ENCODE data around the gene OAS3.

The OAS3 gene

DNA sequence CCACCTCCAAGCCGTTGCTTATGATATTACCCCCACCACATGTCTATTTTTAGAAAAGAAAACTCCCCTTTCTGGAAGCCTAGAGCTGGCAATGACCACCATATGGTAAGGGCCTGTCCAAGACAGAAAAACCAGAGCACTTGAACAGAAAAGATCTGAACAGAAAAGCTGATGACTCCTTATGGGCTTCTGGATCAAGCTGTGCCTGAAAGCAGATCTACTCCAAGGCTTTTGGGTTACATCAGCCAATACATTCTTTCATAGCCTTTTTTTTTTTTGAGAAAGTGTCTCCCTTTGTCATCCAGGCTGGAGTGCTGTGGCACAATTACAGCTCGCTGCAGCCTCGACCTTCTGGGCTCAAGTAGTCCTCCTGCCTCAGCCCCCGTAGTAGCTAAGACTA is 23.3 kb downstream of the OAS3 start:
- DNase-seq (ENCODE audit: low spot score) = no peak

DNA sequence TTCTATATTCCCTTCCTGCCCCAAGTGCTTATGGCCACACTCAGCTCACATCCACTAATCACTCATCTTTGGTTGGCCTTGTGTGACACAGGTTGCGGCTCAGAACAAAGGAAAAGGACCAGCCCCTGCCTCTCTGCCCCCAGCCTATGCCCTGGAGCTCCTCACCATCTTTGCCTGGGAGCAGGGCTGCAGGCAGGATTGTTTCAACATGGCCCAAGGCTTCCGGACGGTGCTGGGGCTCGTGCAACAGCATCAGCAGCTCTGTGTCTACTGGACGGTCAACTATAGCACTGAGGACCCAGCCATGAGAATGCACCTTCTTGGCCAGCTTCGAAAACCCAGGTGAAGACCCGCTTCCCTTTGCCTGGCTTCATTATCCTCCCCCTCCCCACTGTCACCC is 24.3 kb downstream of the OAS3 start:
- no peak for DNase-seq (ENCODE audit: low spot score)

DNA sequence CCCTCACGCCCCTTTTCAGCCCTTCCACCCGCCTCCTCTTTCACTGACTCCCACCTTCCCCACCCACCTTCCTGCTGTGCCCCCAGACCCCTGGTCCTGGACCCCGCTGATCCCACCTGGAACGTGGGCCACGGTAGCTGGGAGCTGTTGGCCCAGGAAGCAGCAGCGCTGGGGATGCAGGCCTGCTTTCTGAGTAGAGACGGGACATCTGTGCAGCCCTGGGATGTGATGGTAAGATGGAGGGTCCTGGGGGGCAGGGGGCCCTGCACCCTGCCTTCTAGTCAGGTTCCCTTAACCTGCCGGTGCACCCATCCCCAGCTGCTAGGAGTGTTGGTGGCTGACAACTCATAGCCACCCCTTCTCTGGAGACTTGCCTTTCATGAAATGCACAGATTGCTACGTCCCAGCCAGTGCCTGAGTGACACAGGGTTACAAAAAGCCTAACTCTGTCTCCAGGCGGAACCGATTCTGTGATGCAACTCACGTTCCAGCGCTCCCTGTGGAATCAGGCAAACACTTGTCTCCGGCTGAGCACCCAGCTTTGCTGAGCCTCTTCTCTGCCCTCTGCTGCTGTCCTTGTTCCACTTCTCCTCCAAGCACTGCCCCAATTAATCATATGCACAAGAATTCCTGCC is 25.1 kb downstream of the OAS3 start:
- no peak for DNase-seq (ENCODE audit: low spot score)

DNA sequence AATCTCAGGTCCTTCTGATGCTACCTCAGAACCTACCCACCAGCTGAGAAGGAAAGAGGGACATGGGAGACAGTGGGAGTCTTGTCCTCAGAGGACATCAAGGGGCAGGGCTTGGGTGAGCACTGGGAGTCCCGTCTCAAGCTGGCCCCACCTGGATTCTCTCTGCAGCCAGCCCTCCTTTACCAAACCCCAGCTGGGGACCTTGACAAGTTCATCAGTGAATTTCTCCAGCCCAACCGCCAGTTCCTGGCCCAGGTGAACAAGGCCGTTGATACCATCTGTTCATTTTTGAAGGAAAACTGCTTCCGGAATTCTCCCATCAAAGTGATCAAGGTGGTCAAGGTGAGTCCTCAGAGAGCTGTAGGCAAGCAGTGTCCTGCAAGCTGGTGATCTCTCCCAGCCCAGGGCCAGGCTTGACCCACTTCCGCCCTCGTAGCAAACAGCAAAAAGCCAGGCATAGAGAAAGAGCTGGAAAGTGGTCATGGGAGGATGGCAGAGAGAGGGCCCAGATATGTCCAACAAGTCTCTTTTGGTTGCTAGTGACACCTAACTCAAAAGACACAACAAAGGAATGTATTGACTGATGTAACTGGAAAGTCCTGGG is 25.9 kb downstream of the OAS3 start:
- no peak for DNase-seq (ENCODE audit: low spot score)

DNA sequence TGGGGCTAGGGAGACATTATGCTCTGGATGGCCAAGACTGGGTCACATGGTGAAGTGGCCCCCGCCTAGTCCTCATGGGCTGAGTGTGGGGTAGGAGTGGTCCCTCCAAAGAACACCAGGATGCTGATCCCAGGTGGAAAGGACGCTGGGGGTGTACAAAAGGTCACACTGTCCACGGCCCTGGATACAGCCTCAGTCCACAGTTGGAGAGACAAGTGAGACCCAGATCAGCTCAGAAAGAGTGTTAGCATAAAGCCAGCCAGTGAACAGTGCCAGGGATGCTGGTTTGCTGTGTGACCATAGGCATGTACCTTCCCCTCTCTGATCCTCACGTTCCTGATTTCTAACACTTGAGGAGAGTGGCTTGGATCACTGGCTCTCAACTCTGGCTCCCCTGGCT is 26.6 kb downstream of the OAS3 start:
- no peak for DNase-seq (ENCODE audit: low spot score)

DNA sequence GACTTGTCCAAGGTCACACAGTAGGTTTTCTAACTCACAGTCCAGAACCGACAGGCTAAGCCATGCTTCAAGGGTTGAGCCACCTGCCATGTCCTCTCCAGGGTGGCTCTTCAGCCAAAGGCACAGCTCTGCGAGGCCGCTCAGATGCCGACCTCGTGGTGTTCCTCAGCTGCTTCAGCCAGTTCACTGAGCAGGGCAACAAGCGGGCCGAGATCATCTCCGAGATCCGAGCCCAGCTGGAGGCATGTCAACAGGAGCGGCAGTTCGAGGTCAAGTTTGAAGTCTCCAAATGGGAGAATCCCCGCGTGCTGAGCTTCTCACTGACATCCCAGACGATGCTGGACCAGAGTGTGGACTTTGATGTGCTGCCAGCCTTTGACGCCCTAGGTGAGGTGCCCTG is 27.4 kb downstream of the OAS3 start:
- DNase-seq (ENCODE audit: low spot score) = no peak

DNA sequence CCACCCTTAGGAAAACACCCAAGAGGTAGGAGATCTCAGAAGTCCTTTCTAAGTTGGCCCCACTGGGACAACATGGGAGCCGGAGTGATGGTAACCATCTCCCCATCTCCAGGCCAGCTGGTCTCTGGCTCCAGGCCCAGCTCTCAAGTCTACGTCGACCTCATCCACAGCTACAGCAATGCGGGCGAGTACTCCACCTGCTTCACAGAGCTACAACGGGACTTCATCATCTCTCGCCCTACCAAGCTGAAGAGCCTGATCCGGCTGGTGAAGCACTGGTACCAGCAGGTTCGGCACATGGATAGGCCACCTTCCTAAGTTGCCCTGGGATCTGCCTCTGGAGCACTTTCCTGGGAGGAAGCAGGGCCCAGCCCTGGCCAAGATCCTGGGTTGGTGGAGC is 29.0 kb downstream of the OAS3 start:
- DNase-seq (ENCODE audit: low spot score) = no peak

DNA sequence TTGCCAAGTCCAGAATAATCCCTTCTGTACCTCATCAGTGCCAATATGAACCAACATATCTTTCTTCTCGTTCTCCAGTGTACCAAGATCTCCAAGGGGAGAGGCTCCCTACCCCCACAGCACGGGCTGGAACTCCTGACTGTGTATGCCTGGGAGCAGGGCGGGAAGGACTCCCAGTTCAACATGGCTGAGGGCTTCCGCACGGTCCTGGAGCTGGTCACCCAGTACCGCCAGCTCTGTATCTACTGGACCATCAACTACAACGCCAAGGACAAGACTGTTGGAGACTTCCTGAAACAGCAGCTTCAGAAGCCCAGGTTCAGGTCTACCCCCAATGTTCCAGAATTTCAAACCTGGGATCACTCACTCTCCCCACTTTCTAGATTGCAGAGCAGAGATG is 29.6 kb downstream of the OAS3 start:
- no peak for DNase-seq (ENCODE audit: low spot score)

DNA sequence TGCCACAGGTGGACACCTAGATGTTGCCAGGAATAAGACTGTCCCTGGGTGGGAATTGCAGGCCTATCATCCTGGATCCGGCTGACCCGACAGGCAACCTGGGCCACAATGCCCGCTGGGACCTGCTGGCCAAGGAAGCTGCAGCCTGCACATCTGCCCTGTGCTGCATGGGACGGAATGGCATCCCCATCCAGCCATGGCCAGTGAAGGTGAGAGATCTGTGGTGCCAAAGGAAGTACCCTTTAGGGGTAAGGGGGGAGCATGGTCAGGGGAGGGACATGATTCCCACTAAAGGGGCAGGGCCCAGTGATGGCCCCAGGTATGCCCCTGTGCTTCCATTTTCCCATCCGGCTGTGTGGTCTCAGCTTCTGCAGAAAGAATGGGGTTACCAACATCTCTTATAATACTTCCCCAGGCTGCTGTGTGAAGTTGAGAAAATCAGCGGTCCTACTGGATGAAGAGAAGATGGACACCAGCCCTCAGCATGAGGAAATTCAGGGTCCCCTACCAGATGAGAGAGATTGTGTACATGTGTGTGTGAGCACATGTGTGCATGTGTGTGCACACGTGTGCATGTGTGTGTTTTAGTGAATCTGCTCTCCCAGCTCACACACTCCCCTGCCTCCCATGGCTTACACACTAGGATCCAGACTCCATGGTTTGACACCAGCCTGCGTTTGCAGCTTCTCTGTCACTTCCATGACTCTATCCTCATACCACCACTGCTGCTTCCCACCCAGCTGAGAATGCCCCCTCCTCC is 31.5 kb downstream of the OAS3 start:
- no peak for DNase-seq (ENCODE audit: low spot score)

DNA sequence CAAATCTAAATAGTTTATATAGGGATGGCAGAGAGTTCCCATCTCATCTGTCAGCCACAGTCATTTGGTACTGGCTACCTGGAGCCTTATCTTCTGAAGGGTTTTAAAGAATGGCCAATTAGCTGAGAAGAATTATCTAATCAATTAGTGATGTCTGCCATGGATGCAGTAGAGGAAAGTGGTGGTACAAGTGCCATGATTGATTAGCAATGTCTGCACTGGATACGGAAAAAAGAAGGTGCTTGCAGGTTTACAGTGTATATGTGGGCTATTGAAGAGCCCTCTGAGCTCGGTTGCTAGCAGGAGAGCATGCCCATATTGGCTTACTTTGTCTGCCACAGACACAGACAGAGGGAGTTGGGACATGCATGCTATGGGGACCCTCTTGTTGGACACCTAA is 32.1 kb downstream of the OAS3 start:
- DNase-seq (ENCODE audit: low spot score) = no peak

DNA sequence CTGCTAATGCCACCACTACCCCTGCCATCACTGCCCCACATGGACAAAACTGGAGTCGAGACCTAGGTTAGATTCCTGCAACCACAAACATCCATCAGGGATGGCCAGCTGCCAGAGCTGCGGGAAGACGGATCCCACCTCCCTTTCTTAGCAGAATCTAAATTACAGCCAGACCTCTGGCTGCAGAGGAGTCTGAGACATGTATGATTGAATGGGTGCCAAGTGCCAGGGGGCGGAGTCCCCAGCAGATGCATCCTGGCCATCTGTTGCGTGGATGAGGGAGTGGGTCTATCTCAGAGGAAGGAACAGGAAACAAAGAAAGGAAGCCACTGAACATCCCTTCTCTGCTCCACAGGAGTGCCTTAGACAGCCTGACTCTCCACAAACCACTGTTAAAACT is 33.0 kb downstream of the OAS3 start:
- DNase-seq (ENCODE audit: low spot score) = no peak

DNA sequence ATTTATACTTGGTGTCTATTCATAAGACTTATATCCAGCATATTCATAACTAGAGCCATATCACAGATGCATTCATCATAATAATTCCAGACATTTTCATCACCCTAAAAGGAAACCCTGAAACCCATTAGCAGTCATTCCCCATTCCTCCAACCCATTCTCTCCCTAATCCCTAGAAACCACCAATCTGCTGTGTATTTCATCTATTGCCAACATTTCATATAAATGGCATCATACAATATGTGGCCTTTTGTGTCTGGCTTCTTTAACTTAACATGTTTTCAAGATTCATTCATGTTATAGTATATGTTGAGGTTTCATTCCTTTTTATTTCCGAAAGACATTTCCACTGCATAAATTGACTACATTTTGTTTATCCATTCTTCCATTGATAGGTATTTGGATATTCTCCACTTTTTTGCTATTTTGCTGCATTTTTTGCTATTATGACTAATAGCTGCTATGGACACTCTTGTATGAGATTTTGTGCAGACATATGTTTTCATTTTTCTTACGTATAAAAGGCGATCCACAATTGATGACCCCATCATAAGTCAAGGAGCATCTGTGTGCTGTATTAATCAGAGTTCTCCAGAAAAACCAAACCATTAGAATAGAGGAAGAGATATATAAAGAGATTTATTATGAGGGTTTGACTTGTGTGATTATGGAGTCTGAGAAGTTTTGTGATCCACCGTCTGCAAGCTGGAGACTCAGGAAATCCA is 34.9 kb downstream of the OAS3 start:
- DNase-seq (ENCODE audit: low spot score) = no peak

DNA sequence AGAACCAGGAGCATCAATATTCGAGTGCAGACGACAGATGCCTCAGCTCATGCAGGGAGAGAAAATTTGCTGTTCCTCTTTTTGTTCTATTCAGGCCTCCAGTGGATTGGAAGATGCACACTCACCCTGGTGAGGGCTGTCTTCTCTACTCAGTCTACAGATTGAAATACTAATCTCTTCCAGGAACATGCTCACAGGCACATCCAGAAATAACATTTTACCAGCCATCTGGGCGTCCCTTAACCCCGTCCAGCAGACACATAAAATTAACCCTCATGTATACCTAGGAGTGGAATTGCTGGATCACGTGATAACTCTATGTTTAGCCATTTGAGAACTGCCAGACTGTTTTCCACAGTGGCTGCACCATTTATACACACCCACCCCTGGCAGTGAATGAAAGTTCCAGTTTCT is 35.6 kb downstream of the OAS3 start:
- no peak for DNase-seq (ENCODE audit: low spot score)

DNA sequence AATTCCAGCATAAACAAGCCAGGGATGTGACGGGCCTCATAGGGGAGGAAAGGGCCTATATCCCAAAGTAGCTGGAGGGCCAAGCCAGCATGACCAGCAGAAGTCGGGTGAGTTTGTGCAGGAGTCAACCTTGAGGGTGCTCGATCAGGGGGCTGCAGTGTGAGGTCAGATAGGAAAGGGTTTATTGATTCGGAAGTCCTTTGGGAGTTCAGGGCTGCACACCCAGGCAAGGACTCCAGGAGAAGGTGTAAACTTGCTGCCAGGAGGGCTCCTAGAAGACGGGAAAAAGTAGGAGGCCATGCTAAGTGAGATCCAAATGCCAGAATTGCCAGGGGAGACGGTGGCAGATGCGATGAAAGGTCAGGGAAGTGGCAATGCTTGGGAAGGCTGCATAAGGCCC is 36.6 kb downstream of the OAS3 start:
- no peak for DNase-seq (ENCODE audit: low spot score)

DNA sequence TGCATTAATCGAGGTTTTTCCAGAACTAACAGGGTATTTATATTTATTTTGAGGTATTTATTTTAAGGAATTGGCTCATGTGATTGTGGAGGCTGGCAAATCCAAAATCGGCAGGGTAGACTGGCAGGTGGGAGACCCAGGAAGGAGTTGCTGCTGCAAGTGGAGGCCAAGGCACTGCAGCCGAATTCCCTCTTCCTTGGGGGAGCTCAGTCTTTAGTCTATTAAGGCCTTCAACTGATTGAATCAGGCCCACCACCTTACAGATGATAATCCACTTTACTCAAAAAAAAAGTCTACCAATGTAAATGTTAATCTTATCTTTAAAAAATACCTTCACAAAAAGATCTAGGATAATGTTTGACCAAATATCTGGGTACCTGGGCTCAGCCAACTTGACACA is 38.9 kb downstream of the OAS3 start:
- no peak for DNase-seq (ENCODE audit: low spot score)

DNA sequence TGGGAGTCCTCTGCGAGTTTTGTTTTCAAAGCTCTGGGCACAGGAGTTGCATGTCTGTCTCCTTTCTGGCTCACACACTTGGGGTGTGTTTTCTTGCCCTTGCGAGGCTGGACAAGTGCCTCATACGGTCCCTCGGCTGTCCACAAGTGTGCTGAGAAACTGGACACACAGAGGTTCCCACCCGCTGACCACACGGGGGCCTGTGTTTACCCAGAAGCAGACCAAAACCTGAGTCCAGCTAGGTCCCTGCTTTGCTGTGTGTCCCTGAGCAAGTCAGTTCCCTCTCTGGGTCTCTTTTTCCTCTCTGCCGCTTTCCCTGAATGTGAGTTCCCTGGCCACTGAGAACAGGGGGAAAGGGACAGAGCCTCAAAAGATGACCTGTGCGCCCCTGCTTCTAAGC is 39.4 kb downstream of the OAS3 start:
- DNase-seq (ENCODE audit: low spot score) = no peak

DNA sequence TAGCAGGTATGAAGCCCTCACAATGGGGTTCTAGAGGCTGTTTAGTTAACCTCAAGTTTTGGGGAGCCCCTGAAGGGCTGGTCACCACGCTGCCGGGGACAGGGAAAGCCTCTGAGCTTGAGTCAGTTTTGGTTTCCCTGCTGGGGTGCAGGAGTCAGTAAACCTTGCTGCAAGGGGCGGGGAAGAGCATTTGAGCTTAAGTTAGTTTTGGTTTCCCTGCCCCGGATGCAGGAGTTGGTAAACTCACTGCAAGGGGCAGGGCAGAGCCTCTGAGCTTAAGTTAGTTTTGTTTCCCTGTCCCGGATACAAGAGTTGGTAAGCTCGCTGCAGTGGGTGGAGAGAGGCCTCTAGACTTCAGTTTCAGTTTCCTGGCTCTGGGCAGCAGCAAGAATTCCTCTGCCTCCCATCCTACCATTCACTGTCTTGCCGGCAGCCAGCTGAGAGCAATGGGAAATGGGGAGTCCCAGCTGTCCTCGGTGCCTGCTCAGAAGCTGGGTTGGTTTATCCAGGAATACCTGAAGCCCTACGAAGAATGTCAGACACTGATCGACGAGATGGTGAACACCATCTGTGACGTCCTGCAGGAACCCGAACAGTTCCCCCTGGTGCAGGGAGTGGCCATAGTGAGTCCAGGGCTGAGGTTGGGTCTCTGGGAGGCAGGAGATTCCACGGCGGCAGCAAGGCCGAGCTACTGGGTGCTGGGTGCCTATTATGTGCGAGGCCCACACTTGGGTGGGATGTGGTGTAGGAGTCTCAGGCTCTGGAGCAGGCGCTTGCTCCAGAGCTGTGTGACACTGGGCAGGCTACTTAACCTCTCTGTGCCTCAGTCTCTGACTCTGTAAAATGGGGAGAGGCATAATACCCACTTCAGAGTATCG is 40.1 kb downstream of the OAS3 start, which contains the start of gene OAS2:
OAS2 (plus strand) TSS at position 357 of the 878 bp plus-strand sequence; CDS start at position 447, 90 bp downstream.
- DNase-seq (ENCODE audit: low spot score) = peak; percentile 85

DNA sequence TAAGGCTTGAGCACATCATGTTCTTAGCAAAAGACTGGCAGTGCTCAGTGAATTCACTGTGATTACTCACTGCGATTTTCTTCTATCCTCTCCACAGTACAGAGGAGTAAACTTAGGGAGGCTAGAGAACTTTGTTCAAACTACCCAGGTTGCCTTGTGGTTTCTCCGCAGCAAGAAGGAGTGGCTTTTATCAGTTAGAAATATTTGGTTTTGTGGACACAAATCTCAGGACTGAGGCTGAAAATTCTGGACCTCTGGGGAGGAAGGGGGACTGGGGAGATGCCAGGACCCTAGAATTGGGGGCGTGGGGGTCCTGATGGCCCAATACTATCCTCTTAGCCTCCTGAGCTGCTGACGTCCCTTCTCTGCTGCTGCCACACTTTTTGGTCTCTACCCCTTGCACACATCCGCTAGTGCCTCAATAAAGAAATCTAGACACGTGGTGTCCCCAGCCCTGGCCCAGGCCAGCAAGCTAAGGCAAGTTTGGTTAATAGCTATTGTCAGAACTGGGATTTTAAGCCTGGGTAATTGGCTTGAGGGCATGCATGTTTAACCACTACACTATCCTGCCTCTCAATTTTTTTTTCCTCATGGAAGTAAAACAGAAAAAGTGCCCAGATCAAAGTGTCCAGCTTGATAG is 40.9 kb downstream of the OAS3 start:
- peak; percentile 44 for DNase-seq (ENCODE audit: low spot score)

DNA sequence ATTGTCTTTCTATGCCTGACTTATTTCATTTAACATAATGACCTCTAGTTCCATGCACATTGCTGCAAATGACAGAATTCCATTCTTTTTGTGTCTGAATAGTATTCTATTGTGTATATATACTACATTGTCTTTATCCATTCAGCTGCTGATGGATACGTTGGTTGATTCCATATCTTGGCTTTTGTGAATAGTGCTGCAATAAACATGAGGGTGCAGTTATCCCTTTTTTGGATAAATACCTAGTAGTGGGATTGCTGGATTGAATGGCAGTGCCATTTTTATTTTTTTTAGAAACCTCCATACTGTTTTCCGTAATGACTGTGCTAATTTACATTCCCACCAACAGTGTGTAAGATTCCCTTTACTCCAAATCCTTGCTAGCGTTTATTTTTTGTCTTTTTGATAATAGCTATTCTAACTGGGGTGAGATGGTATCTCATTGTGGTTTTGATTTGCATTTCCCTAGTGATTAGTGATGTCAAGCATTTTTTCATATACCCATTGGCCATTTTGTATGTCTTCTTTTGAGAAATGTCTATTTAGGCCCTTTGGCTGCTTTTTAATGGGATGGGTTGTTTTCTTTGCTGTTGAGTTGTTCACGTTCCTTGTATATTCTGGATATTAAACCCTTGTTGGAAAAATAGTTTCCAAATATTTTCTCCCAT is 42.4 kb downstream of the OAS3 start:
- peak; percentile 63 for DNase-seq (ENCODE audit: low spot score)

DNA sequence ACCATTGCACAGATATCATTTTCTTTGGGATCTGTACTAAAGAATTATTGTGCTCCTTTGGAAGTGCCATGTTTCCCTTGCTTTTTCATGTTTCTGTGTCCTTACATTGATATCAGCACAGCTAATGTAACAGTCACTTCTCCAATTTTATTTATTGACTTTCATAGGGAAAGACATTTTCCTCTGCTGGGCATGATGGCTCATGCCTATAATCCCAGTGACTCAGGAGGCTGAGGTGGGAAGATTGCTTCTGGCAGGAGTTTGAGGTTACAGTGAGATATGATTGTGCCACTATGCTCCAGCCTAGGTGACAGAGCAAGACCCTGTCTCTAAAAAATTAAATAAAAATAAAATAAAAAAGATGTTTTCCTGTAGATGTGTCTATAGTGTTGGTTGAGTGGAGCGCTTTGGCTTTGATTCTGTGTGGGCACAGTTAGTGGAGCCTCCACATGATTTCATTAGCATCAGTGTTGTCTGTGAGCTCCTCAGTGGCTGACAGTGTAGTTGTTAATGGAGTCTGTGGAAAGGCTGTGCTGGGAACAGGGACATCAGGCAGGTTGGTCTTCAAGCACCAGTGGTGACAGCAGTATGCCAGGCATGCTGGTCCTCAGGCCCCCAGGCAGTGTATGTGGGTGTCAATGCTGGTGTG is 47.5 kb downstream of the OAS3 start:
- no peak for DNase-seq (ENCODE audit: low spot score)

All from CD4-positive, alpha-beta T cell treated with Interleukin-2 at 100 ng/mL for 4 hours (primary cell).